Uterus (tissue), 2 donors: ENCODE data around the gene ZMYND8.

Experiments
- POLR2A ChIP-seq, 2 donors: fragments of 450-650 bp; IDR thresholded peaks; one replicate each; pipeline ENCODE4 v1.6.1; 2016; ENCODE audit warnings: antibody characterized with exemption in 2 of 2, mild to moderate bottlenecking in 1 of 2, moderate library complexity in 1 of 2
- TF ChIP-seq, protein P1 (sequence below), 4 experiments: fragments of 200-600 bp in 2 of 4; fragments of 450-650 bp in 2 of 4; sonication (generic) in 2 of 4; IDR thresholded peaks; one replicate each; pipeline ENCODE4 v1.5.1; 2016 to 2019; ENCODE audit warnings: antibody characterized with exemption in 4 of 4, mild to moderate bottlenecking in 2 of 4, moderate library complexity in 1 of 4

DNA sequence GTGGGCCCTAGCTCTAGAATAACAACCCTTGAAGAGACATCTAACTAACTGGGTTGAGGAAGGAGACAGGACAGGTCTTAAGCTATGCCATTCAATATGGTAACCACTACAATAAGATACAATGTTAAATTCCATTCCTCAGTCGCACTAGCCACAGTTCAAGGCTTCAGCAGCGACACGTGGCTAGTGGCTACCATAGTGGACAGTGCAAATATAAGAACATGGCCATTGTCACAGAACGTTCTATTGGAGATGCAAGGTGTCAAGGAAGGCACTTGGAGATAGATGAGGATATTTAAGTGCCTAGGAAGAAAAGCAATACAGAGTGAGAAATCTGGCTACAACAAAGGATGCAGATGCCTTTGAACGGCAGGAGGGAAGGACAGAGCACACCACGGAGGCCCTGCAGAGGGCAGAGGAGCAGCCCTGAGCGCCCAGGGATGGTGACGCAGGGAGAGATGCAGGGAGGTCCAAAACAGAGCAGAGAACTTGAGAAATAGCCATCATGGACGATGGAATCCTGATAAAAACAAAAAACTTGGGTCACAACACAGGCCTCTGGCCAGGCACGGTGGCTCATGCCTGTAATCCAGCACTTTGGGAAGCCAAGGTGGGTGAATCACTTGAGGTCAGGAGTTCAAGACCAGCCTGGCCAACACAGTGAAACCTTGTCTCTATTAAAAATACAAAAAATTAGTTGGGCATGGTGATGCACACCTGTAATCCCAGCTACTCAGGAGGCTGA is 140.7 kb downstream of the ZMYND8 start:
- TF ChIP-seq, protein P1, sequence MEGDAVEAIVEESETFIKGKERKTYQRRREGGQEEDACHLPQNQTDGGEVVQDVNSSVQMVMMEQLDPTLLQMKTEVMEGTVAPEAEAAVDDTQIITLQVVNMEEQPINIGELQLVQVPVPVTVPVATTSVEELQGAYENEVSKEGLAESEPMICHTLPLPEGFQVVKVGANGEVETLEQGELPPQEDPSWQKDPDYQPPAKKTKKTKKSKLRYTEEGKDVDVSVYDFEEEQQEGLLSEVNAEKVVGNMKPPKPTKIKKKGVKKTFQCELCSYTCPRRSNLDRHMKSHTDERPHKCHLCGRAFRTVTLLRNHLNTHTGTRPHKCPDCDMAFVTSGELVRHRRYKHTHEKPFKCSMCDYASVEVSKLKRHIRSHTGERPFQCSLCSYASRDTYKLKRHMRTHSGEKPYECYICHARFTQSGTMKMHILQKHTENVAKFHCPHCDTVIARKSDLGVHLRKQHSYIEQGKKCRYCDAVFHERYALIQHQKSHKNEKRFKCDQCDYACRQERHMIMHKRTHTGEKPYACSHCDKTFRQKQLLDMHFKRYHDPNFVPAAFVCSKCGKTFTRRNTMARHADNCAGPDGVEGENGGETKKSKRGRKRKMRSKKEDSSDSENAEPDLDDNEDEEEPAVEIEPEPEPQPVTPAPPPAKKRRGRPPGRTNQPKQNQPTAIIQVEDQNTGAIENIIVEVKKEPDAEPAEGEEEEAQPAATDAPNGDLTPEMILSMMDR (IDR thresholded peaks at IDR 0.05), result no peak
- TF ChIP-seq POLR2A (IDR thresholded peaks at IDR 0.05), result no peak
